HG03095 (cell line): Measurements from ENCODE around the gene IFT20.
"Not testable (repeated sequence)": the region's sequence is repeated elsewhere in the genome, so short reads cannot be mapped to it uniquely, and the experiment has no call there.

Experiments
- ATAC-seq: cut with Tn5 transposase; IDR thresholded peaks from one replicate; pipeline ENCODE4 v1.9.1; 2021; ENCODE audit warnings: moderate library complexity; ENCODE audit not compliant: unreplicated experiment

IFT20 gene

DNA sequence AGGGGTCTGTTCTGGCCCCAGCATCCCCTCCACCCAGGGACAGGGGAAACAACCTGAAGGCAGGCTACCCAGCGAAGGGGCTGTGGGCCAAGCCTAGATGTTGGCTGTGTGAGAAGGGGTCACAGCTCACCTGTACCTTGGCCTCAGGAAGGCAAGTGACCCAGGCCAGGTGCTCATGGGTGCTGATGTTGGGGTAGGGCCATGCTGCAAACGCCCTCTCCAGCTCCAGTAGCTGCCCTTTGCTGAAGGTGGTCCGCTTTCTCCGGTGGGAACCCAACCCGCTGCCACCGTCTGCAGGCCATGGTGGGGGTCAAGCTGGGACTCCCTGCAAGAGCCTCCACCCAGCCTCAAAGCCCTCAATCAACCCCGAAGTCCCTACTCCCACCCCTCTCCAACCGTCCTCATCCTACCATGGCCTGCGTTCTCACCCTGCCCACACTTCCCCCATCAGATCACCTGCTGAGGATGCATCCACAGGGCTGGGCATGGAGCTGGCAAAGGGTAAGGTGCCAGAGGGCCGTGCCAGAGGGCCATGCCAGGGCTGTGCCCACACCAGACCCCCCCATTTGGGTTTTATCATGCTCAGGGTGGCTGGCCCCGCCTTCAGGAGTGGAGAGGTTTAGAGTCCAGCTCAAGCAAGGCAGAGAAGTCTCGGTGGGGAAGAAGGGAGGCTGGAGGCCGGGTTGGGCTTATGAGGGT is 29.5 kb upstream of the IFT20 start, which contains the start of gene SEBOX:
TSS of gene SEBOX (minus strand) at position 535 of the 699 bp plus-strand sequence. CDS start at position 487, 48 bp downstream.
- no peak for ATAC-seq

DNA sequence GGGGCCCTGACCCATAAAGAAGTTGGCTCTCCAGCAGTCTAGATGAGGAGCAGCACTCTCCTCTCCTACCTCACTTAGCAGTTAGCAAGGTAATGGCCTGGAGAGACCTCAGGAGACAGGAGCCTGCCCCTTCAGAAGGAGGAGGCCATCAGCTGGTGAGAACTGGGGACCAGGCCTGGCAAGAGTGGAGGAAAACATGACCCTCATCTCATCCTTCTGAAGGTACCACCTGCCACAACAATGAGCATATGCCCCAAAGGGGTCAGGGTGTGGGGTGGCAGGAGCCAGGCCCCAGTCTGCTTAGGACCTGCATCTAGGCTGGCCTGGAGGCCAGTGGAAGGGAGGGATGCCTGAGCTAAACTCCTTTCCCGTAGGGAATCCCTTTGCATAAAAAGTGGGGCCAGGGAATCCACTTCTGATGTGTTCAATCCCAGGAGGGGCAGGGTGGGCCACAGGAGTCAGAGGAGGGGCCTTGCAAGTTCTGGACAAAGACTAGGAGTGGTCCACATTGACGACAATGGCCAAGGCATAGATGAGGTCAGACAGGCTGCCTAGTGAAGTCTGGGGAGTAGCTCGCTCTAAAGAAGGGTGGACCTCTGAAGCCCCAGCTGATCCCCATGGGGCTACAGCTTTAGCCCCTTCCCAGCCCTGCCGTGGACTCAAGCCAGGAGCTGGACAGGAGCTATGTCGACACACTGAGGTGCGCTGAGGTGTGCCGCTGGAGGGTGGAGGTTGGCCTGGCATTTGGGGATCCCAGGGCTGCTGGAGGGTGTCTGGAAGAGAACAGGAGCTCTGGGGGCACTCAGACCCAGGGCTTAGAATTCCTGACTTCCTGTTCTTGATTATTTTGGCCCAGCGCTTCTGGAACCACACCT is 28.7 kb upstream of the IFT20 start:
- no peak for ATAC-seq

DNA sequence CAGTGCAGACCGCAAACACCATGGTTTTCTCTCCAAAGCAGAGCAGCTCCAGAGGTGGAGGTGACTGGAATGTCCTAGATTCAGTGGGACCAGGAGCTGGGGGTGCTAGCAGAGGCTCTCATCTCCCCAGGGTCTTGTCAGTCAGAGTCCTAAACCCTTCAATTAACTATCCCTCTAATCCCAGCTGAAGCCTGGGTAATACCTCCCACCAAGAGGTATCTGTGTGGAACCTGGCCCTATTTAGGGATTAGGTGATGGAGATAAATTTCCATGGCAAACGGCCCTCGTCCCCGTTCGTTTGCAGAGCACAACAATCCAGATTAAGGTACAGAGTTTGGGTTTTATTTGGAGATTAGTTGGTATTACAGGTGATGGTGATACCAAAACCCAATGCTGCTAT is 27.9 kb upstream of the IFT20 start:
- ATAC-seq: no peak

DNA sequence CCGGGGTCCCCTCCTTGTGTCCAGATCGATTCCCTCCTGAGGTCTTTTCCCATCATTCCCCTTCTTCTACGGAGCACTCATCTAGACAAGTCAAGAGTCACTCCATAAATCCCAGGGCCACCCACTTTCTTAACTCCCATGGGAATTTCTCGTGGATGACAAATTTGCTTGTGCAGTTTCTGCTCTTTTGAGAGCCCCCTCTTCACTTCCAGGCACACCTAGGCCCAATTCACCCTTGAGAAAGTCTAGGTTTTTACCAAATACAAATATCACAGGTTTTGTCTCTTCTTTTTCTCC is 22.6 kb upstream of the IFT20 start:
- no peak for ATAC-seq

DNA sequence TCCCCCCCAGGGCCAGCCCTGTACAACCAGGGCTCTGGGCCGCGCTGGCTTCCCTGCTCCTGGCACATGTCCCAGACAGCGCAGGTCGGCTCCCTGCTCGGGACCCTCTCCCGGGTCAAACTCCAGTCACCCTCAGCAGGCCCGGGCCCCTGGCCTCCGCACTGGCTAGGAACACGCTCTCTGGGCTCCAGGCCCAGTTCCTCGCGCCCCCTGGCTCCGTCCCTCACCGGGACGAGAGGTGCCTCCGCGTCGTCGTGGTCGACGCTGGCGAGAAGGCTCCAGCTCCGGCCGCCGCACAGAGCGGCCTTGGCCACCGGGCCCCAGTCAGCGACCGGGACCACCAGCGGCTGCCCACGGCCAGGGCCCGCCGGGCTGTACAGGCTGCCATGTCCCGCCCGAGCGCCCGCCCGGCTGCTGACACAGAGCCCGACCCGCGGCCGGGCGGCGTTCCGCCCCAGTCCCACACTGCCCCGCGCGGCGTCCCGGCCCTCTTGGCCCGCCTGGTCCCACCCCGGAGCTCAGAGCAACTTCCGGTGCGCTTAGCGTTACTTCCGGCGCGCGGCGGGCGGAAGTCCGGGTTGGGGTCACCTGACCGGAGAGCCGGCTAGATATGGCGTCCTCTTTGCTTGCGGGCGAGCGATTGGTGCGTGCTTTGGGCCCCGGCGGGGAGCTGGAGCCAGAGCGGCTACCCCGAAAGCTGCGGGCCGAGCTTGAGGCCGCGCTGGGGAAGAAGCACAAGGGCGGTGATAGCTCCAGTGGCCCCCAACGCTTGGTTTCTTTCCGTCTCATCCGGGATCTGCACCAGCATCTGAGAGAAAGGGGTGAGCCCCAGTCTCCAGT is 22.0 kb upstream of the IFT20 start, which contains the start of gene POLDIP2:
TSS of gene POLDIP2 (minus strand) at position 467 of the 840 bp plus-strand sequence. CDS start at position 388, 79 bp downstream.
- peak; percentile 93 for ATAC-seq

DNA sequence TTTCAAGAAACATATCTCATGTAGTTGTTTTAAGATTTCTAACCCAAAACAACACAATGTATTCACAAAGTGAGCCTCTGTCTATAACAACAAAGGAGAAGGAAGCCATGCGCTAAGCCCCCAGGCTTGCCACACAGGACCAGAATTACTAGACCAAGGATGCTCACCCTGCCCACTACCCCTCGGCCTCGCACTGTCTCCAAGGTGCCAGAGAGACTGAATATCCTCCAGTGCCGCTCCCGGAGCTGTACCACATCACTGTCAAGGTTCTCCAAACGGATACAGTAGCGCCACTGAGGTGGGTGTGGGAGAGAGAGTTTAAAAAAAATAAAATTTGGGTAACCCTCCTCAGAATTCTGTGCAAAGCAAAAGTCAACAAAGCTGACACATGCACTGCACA is 15.0 kb upstream of the IFT20 start:
- ATAC-seq: no peak

DNA sequence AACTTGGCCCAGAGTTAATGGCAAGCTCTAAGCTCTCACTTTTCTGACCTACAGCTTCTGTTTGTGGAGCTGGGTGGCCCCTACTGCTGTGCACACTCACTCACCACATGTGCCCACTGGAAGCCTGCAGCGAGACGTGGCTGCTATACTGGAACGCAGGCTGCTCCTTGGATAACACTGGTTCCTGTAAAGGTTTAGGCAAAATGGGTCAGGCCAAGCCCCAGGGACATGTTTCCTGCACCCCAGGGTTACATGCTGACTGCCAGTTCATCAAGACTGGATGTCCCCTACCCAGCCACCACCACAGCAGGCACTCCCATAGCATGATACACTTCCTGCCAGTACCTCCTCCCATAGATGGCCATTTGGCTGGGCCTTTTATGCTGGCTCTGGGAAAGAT is 13.7 kb upstream of the IFT20 start:
- ATAC-seq: no peak

DNA sequence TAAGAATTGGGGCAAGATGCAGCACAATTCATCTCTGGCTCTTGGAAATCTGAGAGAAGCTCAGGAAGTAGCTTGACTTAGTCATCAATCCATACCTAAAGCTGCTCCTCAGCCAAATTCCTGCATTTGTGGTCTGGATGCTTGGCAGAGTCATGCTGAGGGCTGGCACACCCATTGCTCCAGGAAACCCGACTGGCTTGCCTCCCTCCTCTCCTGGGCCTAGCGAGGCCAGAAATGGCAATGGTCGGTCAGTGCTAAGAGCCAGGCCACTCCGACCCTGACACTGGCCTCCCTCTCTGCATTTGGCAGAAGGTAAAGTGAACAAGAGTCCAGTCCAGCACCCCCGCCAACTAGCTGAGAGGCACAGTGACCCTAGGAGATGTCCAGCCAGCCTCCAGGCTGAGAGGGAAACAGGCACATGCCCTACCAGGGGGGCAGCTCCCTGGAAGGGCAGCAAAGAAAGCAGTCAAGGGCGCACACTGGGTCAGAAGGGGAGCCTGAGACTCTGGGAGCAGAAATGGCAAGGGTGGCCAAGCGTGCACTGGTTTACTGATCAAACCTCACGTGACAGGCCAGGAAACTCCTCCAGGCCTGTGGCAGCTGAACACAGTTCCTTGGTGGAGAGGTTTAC is 12.1 kb upstream of the IFT20 start:
- no peak for ATAC-seq

DNA sequence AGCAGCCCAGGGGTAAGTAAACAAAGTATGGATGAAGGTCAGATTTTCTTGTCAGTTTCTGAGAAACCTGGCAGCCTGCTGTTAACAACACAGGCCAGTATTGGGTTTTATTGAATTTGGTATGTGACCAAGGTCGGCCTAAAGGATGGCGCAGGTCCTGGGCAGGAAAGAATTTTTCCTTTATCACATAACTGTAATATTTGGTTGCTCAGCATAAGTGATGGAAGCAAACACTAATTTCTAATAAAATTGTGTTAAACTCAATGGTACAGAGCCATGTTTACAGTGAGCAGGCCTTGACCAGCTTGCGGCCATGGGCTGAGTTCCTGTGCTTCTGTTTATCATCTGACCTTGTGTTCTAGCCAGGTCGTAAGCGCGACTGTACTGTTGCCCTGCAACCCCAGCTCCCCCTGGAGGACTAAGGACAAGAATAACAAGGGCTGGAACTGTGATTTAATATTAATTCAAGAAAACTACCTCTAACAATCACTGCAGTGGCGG is 11.5 kb upstream of the IFT20 start:
- ATAC-seq: no peak

DNA sequence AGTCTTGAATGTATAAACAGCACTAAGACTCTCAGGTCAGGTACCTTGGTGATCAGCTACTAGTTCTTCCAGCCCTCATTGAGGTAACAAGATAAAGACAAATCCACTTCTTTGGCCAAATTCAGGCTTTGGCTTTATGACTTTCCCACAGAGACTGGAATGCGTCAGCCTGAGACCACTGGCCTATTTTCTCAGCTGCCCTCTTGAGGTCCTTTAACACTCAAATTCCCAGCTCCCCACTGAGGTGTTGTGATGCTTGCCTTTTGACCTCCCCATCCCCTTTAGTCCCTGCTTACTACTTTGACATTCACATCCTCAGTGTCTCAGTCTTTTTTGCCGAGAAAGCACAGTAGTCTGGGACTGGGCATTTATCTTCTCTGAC is 10.9 kb upstream of the IFT20 start:
- ATAC-seq: no peak

DNA sequence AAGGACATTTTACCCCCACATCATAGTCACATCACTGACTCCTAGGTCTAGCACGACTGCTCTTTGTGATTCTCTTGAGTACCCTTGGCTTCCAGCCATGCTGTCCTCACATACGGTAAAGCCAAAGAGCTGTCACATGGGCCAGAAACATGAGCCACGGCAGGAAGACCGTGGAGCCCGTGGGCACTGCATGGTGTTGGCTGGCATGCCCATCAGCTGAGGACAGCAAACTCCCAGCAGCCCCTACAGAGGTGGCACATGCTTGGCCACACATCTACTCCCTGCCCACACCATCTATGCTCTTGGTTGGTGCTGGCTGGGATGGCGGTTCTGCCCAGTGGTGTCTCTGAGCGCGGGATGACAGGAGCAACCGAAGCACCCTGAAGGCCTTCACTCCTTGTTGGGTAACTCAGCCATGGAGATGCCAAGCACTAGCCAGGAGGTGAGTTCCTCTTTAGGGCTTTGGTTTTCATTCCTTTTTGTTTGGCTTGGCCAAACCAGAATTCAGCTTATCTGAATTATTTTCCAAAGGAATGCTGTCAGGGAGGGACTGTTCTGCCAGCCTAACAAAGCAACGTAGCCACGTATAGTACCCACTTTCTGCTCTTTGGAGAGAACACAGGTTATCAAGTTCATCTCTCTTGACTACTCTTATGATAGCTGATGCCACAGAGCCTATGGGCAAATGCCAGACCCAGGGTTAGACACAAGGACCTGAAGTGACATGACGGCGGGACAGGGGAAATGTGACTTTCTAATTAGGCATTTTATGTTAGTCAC is 10.3 kb upstream of the IFT20 start:
- ATAC-seq: no peak

DNA sequence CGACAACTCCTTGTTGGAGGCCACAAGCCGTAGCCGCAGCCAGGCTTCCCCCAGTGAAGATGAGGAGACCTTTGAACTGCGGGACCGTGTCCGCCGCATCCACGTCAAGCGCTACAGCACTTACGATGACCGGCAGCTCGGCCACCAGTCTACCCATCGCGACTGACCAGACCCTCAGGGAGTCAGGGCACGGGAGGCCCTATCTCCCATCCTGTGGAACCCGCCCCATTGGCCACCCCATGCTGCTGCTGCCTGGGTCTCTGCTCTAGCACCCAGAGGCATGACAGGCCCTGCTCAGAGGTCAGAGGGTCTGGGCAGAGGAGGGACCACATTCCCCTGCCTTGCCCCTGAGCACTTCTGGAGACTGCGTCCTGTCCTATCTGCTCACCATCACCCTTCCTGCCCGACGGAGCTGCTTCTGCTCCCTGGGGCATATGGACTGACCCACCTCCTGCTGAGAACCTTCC is 9.2 kb upstream of the IFT20 start:
- no peak for ATAC-seq

DNA sequence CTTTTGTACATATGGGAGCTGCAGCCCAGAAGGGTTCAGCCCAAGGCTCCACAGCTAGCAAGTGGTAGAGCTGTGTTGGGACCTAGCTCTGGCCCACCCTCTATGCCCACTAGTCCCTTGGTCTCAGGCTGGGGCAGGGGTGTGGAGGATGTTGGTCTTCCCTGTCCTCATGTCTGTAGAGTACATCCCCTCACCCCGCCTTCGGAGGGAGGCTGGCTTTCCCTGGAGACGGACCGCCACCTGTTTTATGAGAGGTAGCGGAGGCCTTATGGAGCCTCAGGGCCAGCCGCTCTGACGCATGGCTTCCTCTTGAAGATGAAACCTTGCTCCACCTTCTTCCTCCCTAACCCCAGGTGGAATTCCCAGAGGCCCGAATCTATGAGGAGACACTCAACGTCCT is 8.7 kb upstream of the IFT20 start:
- no peak for ATAC-seq

DNA sequence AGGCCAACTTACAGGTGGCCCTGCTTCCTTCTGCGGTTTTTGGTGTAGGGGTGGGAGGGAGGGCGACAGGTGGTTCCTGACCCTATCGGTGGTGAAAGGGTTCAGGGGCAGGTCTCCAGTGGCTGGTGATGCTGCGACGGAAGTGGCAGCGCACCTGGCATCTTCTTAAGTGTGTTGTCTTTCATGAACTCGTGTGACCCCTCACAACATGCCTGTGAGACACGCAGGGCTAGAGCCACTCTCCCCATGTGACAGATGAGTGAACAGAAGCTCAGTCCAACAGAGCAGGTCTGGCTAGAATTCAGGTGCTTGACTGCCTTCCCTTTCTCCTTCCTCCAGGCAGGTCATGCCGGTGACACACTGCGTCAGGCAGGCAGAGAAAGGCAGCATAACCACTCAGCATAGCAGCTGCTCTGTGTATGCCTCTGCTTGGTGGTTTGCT is 8.2 kb upstream of the IFT20 start:
- ATAC-seq: no peak

DNA sequence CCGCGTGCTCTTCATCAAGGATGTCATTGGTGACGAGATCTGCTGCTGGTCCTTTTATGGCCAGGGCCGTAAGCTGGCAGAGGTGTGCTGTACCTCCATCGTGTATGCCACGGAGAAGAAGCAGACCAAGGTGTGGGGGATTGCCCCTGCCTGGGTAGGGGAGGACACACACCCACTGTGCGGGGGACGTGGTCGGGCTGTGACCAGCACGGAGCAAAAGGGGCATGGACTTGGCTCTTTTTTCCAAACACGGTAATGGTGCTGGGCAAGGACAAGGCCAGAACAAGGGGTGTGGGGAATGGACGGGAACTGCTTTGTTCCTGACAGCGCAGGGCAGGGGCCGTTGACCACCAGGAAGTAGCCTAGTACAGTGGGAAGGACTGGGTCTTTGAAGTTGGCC is 7.0 kb upstream of the IFT20 start:
- no peak for ATAC-seq

DNA sequence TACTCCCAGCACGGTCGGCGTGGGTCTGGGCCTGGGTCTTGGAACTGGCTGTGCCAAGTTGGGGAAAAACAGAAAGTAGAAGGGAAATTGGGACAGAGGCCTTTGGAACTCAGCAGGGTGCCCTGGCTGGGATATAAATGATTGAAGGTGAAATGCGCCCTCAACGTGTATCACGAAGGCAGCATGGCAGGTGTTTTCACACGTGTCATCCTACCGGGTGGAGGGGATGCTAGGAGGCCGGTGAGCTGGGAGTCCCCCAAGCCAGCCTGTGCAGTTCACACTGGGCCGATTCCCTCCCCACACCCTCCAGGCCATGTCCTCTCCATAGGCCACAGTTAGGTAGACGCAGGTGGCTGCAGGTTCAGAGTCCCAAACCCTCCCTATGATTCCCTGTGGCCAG is 6.2 kb upstream of the IFT20 start:
- ATAC-seq: no peak

DNA sequence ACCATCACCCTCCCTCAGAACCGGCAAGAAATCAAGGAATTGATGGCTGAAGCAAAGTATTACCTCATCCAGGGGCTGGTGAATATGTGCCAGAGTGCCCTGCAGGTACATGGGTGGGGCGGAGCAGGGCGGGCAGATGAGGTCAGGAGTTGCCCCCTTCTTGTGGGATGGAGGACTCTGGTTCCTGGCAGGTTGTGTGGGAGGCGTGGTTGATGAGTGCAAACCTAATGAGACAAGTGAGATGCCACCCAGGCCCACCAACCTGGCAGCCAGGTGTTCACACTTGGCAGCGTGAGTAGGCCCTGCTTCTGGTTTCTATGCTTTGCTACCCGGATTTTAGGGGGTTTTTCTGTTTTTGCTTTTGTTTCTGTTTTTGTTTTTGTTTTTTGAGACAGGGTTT is 5.1 kb upstream of the IFT20 start:
- ATAC-seq: no peak

DNA sequence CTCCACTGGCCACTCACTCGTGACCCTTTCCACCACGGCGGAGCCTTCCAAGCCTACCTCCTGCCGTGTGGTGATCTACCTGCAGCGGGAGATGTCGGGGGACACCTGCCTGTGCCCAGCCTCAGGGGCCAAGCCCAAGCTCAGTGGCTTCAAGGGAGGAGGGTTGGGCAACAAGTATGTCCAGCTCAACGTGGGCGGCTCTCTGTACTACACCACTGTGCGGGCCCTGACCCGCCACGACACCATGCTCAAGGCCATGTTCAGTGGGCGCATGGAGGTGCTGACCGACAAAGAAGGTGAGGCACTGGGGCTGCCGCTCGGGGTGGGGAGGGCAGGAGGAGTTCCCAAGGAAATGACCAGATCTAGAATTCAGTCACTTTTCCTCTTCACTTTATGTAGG is 4.2 kb upstream of the IFT20 start:
- ATAC-seq: no peak

DNA sequence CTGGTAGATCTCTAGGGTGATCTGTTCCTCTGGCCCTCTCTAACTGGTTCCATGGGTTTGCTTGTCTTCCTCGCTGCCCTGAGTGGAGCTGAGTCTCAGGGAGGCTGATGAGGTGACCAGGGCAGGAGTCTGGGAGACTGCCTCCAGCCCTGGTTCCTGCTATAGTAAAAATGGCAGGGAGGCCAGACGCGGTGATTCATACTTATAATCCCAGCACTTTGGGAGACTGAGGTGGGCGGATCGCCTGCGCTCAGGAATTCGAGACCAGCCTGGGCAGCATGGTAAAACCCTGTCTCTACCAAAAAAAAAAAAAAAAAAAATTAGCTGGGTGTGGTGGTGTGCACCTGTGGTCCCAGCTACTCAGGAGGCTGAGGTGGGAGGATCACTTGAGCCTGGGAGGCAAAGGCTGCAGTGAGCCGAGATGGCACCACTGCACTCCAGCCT is 3.5 kb upstream of the IFT20 start:
- ATAC-seq: not testable (repeated sequence)
